22Rv1 (cell line): ENCODE measurements around the gene NDE1.

Experiments
- CTCF ChIP-seq: fragments of 450-650 bp; IDR thresholded peaks from 2 replicates; pipeline ENCODE4 v1.5.1; 2017; ENCODE audit warnings: mild to moderate bottlenecking
- ZFX ChIP-seq: fragments of 450-650 bp; IDR thresholded peaks from 2 replicates; pipeline ENCODE4 v1.6.1; 2017; ENCODE audit warnings: antibody characterized with exemption, borderline replicate concordance

GRCh38 chr16:15616475-15617165 is 33.4 kb upstream of the NDE1 start:
- TF ChIP-seq CTCF: no peak
- no peak for TF ChIP-seq ZFX
